SU-DHL-6 (cell line): ENCODE results near the gene SPECC1.

ENCODE experiments used
- CTCF ChIP-seq: fragments of 200-600 bp; sonication (generic); IDR thresholded peaks from one replicate; pipeline ENCODE4 v1.5.1; 2017; ENCODE audit warnings: antibody characterized with exemption, mild to moderate bottlenecking, low read length, moderate library complexity; ENCODE audit not compliant: insufficient read depth, poor library complexity, severe bottlenecking
- EZH2phosphoT487 ChIP-seq: fragments of 200-600 bp; sonication (generic), shearing (Covaris generic); conservative IDR thresholded peaks from 2 replicates; pipeline ENCODE4 v1.6.1; 2018; ENCODE audit warnings: mild to moderate bottlenecking, antibody characterized with exemption, low read length, moderate library complexity, mixed read lengths

- TF ChIP-seq CTCF (no peak), EZH2phosphoT487 (no peak)
These were observed 712 bp upstream of the SPECC1 start for GRCh38 chr17:20008242-20009051.
